HEK293T (cell line): ENCODE data around the gene HEMK1.

Source experiments
- BHLHE40 ChIP-seq: fragments of 450-650 bp; IDR thresholded peaks from 2 replicates; pipeline ENCODE4 v1.6.1; 2016; ENCODE audit warnings: mild to moderate bottlenecking, moderate library complexity, borderline replicate concordance
- FOXA1 ChIP-seq: fragments of 450-650 bp; IDR thresholded peaks from 2 replicates; pipeline ENCODE4 v1.6.1; 2016; ENCODE audit warnings: mild to moderate bottlenecking
- FOXK2 ChIP-seq: fragments of 450-650 bp; IDR thresholded peaks from 2 replicates; pipeline ENCODE4 v1.6.1; 2016; ENCODE audit warnings: mild to moderate bottlenecking
- FOXM1 ChIP-seq: fragments of 450-650 bp; IDR thresholded peaks from 2 replicates; pipeline ENCODE4 v1.6.1; 2017; ENCODE audit warnings: mild to moderate bottlenecking, borderline replicate concordance
- HDGF ChIP-seq: fragments of 450-650 bp; IDR thresholded peaks from 2 replicates; pipeline ENCODE4 v1.6.1; 2017; ENCODE audit warnings: antibody characterized with exemption, borderline replicate concordance
- LEF1 ChIP-seq: fragments of 450-650 bp; IDR thresholded peaks from 2 replicates; pipeline ENCODE4 v1.6.1; 2017; ENCODE audit warnings: mild to moderate bottlenecking, borderline replicate concordance
- NFRKB ChIP-seq: fragments of 450-650 bp; IDR thresholded peaks from 2 replicates; pipeline ENCODE4 v1.6.1; 2016; ENCODE audit warnings: mild to moderate bottlenecking, moderate library complexity
- SP1 ChIP-seq: fragments of 450-650 bp; IDR thresholded peaks from 2 replicates; pipeline ENCODE4 v1.6.1; 2017

- TF ChIP-seq NFRKB (no peak), BHLHE40 (no peak), FOXA1 (no peak), FOXK2 (no peak), SP1 (no peak), FOXM1 (no peak), HDGF (no peak), LEF1 (no peak)
These were observed 2.3 kb upstream of the HEMK1 start for GRCh38 chr3:50567011-50567385.
